HG03457 (cell line): ENCODE results near the gene PICALM.

ENCODE experiments used
- ATAC-seq: cut with Tn5 transposase; IDR thresholded peaks from one replicate; pipeline ENCODE4 v1.9.1; 2021; ENCODE audit warnings: moderate number of reproducible peaks; ENCODE audit not compliant: unreplicated experiment

Gene PICALM

DNA sequence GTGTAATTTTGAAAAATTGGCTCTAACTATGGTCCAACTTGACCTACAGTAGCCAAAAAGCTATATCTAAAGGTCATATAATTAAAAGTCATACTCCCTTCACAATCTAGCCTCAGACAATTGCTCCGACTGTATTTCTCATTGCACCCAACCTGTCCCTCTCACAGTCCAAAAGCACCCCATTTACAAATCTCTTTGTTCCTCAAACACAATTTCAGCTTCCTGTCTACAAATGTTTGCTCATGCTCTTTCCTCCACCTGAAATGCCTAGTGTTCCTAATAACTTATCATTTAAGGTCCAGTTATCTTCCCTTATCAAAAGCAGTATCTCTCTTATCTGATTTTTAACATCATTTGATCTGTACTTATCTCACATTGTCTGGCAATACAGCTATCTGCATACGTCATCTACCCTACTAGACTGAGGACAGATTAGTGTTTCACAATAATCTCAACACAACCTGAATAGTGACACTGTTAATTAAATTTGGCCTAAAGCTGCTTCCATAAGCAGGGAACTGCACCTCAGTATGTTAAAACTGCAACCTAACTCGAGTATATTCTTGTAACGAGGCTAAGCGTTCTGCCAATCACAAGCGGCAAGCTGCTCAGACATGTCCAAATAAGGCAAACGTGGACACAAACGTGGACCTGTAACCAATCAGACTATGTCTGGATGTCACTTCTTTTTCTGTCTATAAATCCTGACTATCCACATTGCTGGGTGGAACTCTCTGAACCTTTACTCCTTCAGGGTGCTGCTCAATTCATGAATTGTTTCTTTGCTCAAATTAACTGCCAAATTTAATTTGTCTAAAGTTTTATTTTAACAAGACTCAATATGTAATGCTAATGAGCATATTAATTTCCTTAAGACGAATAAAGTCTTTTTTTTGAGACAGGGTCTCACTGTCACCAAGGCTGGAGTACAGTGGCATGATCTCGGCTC lies 15.9 kb downstream of the PICALM start:
- ATAC-seq = no peak

DNA sequence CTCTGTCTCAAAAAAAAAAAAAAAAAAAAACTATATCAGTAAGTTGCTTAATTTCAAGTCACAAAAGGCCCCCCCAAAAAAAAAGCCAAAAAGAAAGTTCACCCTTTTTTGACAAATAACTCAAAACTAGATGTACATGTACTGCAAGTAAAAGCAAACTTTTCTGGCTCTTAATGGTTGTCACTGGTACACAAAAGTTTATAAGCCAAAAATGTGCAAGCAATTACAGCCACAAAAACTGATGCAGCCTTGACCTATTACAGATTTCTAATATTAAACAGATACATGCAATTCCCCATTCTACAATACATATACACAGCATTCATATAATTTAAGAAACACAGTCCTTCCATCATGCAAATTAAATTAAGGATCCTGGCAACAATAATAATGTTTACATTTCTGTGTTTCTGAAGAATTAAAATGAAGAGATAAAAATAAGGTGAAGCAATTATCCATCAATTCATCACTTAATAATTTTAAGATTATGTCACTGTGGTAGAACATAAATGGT lies 18.6 kb downstream of the PICALM start:
- ATAC-seq = no peak

DNA sequence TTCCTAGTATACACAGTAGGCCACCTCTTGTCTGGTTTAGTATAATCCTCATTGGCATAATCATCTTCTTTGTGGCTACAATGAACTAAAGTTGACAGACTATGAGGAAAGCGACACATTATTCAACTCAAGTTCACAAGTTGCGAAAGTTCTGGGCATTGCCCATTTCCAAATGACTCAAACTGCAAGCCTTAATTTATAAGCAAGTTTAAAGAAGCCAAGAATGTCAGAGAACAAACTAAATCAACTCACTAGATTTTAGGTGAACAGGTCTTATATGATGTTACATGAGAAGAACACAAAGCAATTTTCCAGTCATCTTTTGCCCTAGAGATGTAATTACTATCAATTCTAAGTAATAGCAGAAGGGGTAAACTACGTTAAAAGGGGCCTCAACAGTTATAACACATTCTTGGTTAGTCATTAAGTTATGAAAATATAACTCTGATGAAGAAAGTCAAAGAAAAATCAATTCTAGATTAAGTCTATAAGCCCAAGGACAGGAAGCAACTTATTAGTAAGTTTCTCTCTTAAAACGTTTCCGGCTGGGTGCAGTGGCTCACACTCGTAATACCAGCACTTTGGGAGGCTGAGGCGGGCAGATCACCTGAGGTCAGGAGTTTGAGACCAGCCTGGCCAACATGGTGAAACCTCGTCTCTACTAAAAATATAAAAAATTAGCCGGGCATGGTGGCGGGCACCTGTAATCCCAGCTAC lies 21.5 kb downstream of the PICALM start:
- ATAC-seq = no peak

DNA sequence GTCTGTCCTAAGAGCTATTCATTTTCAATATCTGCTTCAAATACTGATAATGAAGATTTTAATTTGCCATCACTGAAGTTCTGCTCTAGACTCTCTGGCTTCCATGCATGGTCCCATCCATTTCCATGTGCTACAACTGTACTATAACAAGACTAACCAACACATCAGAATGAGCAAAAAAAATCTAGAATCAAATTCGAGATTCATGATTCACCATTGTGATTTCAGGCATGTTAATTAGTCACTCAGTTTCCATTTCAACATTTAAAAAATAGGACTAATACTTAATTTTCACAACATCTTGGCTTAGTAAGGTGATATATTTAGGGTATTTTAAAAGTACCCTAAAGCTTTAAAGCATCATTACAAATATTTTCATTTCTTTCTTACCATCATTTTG lies 22.8 kb downstream of the PICALM start:
- no peak for ATAC-seq

DNA sequence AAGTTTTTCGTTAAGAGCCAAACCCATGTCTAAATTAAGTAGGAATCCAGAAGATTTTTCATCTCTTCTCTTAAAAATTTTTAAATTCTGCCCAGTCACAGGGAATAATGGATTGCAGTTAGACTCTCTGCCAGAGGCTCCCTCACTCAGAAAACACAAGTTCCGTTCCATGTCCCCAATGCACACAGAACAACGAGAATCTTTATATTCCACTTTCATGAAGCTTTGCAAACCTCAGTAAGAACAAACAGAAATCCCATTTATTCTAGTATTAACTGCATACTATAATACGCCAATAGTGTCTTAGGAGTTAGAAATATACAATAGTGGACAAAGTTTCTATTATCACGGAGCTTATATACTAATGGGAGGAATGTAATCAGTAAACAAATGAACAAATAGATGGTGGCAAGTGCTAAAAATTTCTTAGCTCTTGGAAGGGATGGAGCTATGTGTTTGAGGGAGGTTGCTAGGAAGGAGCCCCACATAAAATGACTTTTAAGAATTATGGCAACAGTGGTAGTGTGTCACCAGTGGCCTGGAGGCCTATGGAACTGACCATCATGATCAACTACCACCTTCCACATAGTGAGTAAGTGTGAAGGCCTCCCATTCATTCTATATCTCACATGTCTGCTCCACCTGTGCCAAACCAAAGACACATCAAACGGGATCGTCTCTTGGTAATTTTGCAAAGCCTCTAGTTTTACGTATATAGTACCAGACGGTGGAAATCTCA lies 24.9 kb downstream of the PICALM start:
- ATAC-seq = no peak

DNA sequence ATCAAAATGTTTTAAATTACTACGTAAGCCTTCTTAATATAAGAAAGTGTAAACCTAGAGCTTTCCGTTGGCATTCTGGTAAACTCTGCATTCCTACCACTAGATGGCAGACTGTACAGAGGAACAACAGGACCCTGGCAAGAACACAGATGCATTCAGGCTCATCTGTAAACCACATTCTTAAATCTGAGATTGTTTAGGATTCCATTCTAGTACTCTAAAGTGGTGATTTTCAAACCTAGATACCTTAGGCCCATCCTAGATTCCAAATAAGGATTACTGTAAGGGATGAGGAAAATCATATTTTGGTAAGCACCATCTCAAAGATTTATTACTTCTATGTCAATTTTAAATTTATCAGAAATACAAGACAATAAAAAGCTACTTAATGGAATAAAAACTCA lies 26.9 kb downstream of the PICALM start:
- ATAC-seq = peak; percentile 48

DNA sequence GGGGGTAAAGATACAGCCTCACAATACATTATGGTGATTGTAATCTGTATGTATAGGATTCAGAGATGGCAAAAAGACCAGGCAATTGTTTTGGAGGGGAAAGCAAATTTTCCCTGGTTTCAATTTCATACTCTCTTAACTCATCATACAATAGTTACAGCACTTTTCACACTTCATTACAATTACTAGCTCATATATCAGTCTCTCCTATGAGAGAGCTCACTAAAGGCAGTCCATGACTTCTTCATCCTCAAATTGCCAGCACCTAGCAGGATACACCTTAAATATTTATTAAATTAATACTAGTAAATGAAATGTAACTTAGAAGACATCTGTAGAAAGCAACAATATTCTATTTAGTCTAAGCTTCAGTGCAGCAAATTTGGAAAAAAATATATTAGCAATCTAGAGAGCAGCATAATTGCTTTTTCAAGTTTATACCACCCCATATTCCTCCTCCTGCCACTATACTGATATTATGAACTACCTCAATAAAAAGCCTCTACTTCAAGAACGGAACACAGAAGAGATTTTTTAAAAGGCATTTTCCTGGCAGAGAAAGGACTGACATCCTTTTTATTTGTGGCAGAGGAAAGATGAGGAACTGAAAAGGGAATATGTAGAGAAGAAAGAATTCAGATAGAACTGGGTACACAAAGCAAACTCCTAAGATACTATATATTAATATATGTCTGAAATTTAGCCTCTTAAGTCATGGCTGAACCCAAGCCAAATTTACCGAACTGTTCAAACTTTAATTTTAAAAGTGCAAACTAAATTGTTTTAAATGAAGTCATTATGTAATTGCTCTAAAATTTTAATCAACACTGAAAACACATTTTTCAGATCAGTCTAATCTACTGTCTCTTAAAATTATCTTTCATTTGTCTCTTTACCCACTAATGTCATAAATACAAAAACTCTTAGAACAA lies 27.7 kb downstream of the PICALM start:
- ATAC-seq = no peak

DNA sequence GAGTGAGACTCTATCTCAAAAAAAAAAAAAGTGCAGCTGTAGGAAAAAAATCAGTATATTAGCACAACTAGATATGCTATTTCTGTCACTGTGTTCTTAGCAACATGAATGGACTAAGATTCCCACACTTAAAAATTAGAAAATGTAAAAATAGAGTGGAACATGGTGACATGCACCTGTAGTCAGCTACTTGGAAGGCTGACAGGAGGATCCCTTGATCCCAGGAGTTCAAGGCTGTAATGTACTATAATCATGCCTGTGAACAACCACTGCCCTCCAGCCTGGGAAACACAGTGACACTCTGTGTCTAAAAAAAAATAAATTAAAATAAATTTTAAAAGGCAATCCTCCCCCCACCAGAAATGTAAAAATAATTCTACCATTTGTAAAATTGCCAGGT lies 29.8 kb downstream of the PICALM start:
- no peak for ATAC-seq

DNA sequence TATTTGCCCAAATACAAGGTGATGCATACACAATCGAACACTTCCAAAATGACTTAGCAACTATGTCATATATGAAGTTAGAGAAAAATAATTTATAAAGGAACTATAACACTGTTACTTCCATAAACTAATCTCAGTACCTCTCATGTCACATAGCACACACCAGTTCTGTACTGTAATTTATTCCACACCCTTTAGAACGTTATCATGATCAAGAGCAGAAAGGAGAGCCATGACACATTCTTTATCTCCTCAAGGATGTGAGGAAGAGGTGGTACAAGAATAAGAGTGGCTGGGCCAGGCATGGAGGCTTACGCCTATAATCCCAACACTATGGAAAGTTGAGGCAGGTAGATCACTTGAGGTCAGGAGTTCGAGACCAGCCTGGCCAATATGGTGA lies 31.1 kb downstream of the PICALM start:
- ATAC-seq = no peak

DNA sequence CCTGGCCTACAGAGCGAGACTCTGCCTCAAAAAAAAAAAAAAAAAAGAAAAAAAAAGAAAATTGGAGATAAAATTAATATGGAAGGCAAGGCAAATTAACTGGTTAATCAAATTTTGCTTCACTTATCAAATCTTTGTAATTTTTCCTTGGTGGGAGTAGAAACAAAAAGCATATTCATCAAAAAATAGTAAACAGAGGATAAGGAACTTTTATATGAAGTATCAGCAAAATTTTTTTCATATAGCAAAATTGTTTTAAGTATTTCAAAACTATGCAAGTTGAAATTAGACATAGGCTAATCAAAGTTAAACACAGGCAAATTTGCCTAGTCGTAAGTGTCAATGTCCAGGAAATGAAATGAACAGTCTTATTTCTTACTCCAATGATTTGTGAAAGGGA lies 33.0 kb downstream of the PICALM start:
- no peak for ATAC-seq

DNA sequence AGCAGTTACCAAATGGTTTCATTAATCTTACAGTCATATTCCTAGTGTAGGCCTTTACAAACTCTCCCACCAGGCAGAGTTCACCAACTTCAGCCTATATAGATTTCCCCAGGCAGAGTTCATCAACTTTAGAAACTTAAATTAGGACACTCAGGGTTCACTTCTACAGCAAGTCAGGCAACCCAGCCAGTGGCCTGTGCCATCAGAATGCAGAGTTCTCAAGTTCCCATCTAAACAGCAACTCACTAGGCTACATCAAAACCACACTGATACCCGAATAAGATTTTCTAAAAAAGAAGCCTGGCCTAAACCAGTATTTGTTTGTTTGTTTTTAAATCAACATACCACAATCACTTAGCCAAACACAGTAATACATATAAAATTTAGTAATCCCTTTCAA lies 33.7 kb downstream of the PICALM start:
- ATAC-seq = no peak

DNA sequence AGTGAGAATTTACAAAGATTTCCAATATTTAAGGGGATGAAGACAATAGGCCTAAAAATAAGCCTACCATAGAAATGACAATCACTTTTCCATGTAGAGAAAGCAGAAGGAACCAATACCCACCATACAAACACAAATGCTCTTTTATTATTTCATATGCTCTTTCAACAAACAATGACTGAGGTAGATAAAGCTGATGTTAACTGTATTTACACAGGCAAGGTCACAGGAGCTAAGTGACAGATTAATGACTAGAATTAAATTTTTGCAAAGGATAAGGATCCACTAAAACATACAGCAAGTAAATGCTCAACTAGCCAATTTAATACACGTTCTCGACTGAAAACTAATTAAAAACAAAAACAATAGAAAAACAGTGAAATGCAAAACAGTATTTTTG lies 34.2 kb downstream of the PICALM start:
- no peak for ATAC-seq

DNA sequence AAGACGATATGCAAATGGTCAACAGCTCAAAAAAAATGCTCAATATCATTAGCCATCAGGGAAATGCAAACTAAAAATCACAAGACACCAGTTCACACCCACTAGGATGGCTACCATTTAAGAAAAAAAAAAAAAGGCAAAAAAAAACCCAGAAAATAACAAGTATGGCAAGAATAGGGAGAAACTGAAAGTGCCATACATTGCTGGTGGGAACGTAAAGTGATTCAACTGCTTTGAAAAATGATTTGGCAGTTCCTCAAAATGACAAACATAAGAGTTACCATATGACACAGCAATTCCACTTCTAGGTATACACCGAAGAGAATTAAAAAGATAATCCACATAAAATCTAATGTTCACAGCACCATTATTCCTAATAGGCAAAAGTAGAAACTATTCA lies 47.5 kb downstream of the PICALM start:
- ATAC-seq = no peak

DNA sequence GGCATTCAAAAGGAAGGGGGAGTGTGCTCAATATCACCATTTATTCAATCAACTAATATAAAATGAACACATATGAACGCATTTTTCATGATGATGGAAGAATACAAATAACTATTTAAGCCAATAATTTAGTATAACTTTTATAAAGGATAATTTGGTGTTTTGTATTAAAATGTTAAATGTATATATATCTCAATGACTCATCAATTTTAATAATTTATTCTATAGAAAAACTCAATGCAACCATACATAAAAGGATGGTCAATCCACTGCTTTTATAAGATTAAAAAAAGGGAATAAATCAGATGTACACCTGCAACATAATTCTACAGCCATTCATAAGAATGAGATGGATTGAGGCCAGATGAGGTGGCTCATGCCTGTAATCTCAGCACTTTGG lies 50.6 kb downstream of the PICALM start:
- ATAC-seq = no peak

DNA sequence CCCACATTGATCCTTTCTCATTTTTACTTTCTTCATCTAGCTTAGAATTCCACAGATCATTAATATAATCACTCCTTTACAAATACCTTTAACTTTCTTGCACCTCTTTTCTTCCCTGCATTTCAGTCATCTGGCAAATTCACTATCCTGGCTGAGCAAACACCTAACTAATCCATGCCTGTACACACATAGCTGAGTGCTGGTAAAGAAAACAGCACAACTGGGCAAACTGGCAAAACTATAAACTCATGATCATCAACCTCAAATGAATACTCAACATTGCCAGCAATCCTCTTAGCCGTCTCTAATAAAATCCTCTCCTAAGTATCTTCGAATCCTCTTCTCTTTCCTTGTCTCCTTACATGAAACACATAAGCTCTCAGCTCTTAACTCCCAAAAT lies 52.4 kb downstream of the PICALM start:
- no peak for ATAC-seq

DNA sequence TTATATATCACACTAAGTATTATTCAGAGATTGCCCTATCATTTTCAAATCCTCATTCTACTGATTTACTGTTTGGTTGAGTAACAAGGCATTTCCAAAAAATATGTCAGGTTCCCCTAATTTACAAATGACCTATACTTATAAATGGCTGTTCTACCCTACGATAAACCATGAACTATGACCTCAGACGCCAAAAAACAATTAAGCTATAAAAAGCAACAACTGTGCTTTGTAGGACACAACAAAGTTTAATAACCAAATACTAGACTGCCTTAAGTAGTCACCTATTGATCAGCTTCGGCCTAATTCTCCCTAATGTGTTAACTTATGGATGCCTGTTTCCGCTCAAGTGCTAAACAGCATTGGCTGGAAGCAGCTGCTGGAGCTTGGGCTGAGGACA lies 53.2 kb downstream of the PICALM start:
- no peak for ATAC-seq

DNA sequence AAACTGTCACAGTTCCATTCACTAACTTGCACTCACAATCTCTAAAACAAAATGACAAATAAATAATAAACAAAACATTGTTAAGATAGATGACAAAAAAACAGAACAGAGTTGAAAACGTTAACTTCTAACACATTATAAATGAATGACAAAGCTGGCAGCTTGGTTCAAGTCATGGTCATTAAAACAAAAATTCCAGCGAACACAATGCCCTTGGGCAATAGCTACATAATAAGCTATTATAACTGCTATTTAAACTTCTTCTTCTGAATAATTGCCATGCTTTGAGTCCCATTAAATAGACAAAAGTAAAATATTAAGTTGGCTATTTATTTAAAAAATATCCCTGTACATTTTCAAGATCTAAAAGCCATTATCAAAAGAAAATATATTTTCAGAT lies 54.7 kb downstream of the PICALM start:
- no peak for ATAC-seq

DNA sequence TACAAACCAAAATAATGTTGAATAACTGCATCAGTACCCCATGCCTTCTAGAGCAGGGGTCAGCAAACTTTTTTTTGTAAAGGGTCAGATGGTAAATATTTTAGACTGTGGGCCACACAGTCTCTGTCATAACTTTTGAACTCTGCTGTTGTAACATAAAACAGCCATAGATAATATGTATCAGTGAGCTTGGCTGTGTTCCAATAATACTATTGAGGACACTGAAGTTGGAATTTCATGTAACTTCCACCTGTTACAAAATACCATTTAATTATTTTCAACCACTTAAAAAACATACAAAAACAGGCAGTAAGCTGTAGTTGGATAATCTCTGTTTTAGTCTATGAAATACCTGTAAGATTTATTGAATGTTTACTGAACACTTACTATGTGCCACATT lies 55.2 kb downstream of the PICALM start:
- ATAC-seq = no peak

DNA sequence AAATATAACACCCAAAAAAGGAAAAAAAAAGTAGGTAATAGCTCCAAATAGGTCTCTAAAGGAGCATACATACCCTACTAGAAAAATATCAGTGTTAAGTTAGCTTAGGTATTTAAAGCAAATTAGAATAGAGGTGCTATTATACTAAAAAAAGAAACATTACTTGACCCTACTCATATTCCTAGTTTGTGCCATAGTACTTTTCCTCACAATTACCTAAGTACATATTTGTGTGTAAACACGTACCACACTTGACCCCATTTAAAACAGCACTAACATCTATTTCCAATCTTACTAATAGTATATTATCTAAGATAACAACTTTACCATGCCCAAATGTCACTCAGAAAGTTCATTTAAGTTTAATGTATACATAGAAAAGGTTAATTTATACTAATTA lies 57.7 kb downstream of the PICALM start:
- ATAC-seq = no peak

DNA sequence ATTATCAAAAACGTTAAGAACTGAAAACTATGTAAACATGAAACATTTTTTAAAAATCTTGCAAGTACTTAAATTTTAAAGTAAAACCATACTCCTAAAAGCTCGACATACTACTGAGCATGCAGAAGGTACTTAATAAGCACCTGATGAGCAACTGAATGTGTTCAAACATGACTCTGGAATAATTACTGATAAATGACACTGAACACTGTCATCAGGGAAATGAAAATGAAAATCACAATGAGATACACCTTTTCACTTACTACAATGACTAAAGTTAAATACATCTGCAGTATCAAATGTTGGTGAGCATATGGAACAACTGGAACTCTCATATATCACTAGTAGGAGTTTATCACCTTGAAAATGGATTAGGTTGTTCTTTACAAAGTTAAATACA lies 65.2 kb downstream of the PICALM start:
- ATAC-seq = no peak
